ENCODE results near the gene CDKL2.
"Not testable (repeated sequence)": the region's sequence is repeated elsewhere in the genome, so short reads cannot be mapped to it uniquely, and the experiment has no call there.

CDKL2 gene

GRCh38 chr4:75557696-75558095 is 72.6 kb downstream of the CDKL2 start:
- no peak overlapping the region for H3K4me3 ChIP-seq
- in situ Hi-C loops (cut with MboI; ENCODE audit: low sequenced_read_pairs): no loop called here
- peaks cover 13% of the 10 kb centered on the region for H3K4me1 ChIP-seq
- no peak for DNase-seq (ENCODE audit: low spot score in 2 of 2)
- H3K36me3 ChIP-seq (replicated peaks): no peaks in the 10 kb centered on the region
- no peaks in the 10 kb centered on the region for H3K27me3 ChIP-seq (ENCODE audit: low read depth)
- no peaks in the 10 kb centered on the region for H3K9me3 ChIP-seq

GRCh38 chr4:75555294-75556164 is 74.8 kb downstream of the CDKL2 start, which contains the start of gene ODAPH:
ODAPH (plus strand) TSS chr4:75556066; CDS start chr4:75556083, 17 bp downstream.
- Histone ChIP-seq H3K36me3 (replicated peaks) (no peaks in the 10 kb centered on the region), H3K27me3 (ENCODE audit: low read depth) (no peaks in the 10 kb centered on the region), H3K4me1 (peaks cover 9% of the 10 kb centered on the region; the same call in 1 of the 2 replicates), H3K9me3 (no peaks in the 10 kb centered on the region), H3K4me3 (no peak within 1 kb of the TSS)
- peak in 1 of 2 experiments; percentile 21 for DNase-seq (ENCODE audit: low spot score in 2 of 2)
- in situ Hi-C loops (cut with MboI; ENCODE audit: low sequenced_read_pairs): no loop called here

DNA sequence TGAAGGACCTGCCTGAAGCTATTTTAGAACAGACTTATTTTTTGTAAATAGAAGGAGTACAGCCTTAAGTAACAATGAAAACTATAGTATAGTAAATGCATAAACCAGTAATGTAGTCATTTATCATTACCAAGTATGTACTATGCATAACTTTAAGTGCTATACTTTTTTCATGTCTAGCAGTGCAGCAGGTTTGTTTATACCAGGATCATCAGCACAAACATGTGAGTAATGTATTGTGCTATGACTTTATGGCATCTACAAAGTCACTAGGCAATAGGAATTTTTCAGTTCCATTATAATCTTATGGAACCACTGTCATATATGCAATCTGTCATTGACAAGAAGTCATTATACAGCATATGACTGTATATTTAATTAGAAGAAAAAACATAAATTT is 77.9 kb downstream of the CDKL2 start:
- in situ Hi-C loops (cut with MboI; ENCODE audit: low sequenced_read_pairs): no loop called here
- H3K27me3 ChIP-seq (ENCODE audit: low read depth): no peaks in the 10 kb centered on the region
- no peaks in the 10 kb centered on the region for H3K9me3 ChIP-seq
- peaks cover 9% of the 10 kb centered on the region; the same call in 1 of the 2 replicates for H3K4me1 ChIP-seq
- H3K4me3 ChIP-seq: no peak overlapping the region
- no peaks in the 10 kb centered on the region for H3K36me3 ChIP-seq (replicated peaks)
- DNase-seq (ENCODE audit: low spot score in 2 of 2): no peak

GRCh38 chr4:75549019-75549418 is 81.3 kb downstream of the CDKL2 start:
- Histone ChIP-seq H3K27me3 (ENCODE audit: low read depth) (no peaks in the 10 kb centered on the region), H3K4me3 (no peak overlapping the region), H3K4me1 (no peaks in the 10 kb centered on the region), H3K36me3 (replicated peaks) (no peaks in the 10 kb centered on the region), H3K9me3 (no peaks in the 10 kb centered on the region)
- in situ Hi-C loops (cut with MboI; ENCODE audit: low sequenced_read_pairs): no loop called here
- no peak for DNase-seq (ENCODE audit: low spot score in 2 of 2)

GRCh38 chr4:75547647-75548387 is 82.5 kb downstream of the CDKL2 start:
- no peaks in the 10 kb centered on the region for H3K27me3 ChIP-seq (ENCODE audit: low read depth)
- DNase-seq (ENCODE audit: low spot score in 2 of 2): peak in 1 of 2 experiments; percentile 46

GRCh38 chr4:75545526-75545925 is 84.8 kb downstream of the CDKL2 start:
- Histone ChIP-seq H3K4me3 (no peak overlapping the region), H3K4me1 (no peaks in the 10 kb centered on the region), H3K36me3 (replicated peaks) (no peaks in the 10 kb centered on the region), H3K9me3 (no peaks in the 10 kb centered on the region), H3K27me3 (ENCODE audit: low read depth) (no peaks in the 10 kb centered on the region)
- no peak for DNase-seq (ENCODE audit: low spot score in 2 of 2)
- in situ Hi-C loops (cut with MboI; ENCODE audit: low sequenced_read_pairs): no loop called here

More at GRCh38 chr4:75547647-75548387, 82.5 kb downstream of the CDKL2 start:
- H3K36me3 ChIP-seq (replicated peaks): no peaks in the 10 kb centered on the region
- in situ Hi-C loops (cut with MboI; ENCODE audit: low sequenced_read_pairs): no loop called here
- no peaks in the 10 kb centered on the region for H3K9me3 ChIP-seq
- no peak overlapping the region for H3K4me3 ChIP-seq
- H3K4me1 ChIP-seq: no peaks in the 10 kb centered on the region

DNA sequence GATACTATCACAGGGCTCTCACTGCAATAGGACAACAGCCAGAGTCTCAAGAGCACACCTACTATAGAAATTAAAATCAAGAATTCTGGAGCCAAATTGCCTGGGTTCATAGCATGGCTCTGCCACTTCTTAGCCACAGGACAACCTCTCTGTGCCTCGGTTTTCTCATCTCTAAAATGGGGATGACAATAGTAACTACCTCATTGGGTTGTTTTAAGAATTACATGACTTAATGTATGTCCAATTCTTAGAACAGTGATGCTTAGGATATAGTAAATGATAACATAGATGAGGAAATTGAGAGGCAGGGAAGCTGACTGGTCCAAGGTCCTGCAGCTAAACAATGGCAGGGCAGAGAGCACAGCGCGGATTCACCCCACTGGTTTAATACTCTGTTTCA is 85.5 kb downstream of the CDKL2 start:
- no peak for DNase-seq (ENCODE audit: low spot score in 2 of 2)
- Histone ChIP-seq H3K4me3 (no peak overlapping the region), H3K9me3 (no peaks in the 10 kb centered on the region), H3K4me1 (no peaks in the 10 kb centered on the region), H3K27me3 (ENCODE audit: low read depth) (no peaks in the 10 kb centered on the region), H3K36me3 (replicated peaks) (no peaks in the 10 kb centered on the region)
- in situ Hi-C loops (cut with MboI; ENCODE audit: low sequenced_read_pairs): no loop called here

DNA sequence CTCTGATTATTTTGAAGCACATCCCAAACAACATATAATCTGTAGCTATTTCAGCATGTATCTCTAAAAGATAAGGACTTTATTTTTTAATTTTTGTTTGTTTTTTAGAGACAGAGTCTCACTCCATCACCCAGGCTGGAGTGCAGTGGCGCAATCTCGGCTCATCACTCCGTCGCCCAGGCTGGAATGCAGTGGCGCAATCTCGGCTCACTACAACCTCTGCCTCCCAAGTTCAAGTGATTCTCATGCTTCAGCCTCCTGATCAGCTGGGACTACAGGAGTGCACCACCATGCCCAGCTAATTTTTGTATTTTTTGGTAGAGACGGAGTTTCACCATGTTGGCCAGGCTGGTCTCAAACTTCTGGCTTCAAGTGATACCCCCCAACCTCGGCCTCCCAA is 86.1 kb downstream of the CDKL2 start:
- H3K9me3 ChIP-seq; H3K36me3 ChIP-seq (replicated peaks); H3K27me3 ChIP-seq (ENCODE audit: low read depth); H3K4me1 ChIP-seq; DNase-seq (ENCODE audit: low spot score in 2 of 2); H3K4me3 ChIP-seq; in situ Hi-C loops (cut with MboI; ENCODE audit: low sequenced_read_pairs): not testable (repeated sequence)

GRCh38 chr4:75542824-75543223 is 87.5 kb downstream of the CDKL2 start:
- Histone ChIP-seq H3K9me3 (no peaks in the 10 kb centered on the region), H3K27me3 (ENCODE audit: low read depth) (no peaks in the 10 kb centered on the region), H3K36me3 (replicated peaks) (no peaks in the 10 kb centered on the region), H3K4me1 (no peaks in the 10 kb centered on the region), H3K4me3 (no peak overlapping the region)
- no peak for DNase-seq (ENCODE audit: low spot score in 2 of 2)
- in situ Hi-C loops (cut with MboI; ENCODE audit: low sequenced_read_pairs): no loop called here

DNA sequence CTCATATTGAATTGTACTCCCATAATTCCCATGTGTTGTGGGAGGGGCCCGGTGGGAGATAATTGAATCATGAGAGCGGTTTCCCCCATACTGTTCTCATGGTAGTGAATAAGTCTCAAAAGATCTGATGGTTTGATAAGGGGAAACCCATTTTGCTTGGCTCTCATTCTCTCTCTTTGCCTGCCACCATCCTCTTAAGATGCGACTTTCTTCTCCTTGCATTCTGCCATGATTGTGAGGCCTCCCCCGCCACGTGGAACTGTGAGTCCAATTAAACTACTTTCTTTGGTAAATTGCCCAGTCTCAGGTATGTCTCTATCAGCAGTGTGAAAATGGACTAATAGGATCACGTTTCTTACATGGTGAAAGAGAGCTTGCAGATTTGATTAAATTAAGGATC is 93.0 kb downstream of the CDKL2 start:
- H3K4me1 ChIP-seq; in situ Hi-C loops (cut with MboI; ENCODE audit: low sequenced_read_pairs); H3K9me3 ChIP-seq; DNase-seq (ENCODE audit: low spot score in 2 of 2); H3K27me3 ChIP-seq (ENCODE audit: low read depth); H3K4me3 ChIP-seq; H3K36me3 ChIP-seq (replicated peaks): not testable (repeated sequence)

DNA sequence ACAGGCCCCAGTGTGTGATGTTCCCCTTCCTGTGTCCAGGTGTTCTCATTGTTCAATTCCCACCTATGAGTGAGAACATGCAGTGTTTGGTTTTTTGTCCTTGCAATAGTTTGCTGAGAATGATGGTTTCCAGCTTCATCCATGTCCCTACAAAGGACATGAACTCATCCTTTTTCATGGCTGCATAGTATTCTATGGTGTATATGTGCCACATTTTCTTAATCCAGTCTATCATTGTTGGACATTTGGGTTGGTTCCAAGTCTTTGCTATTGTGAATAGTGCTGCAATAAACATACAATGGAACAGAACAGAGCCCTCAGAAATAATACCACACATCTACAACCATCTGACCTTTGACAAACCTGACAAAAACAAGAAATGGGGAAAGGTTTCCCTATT is 96.4 kb downstream of the CDKL2 start:
- H3K4me3 ChIP-seq; H3K27me3 ChIP-seq (ENCODE audit: low read depth); DNase-seq (ENCODE audit: low spot score in 2 of 2); in situ Hi-C loops (cut with MboI; ENCODE audit: low sequenced_read_pairs): not testable (repeated sequence)
- peaks cover 23% of the 10 kb centered on the region for H3K36me3 ChIP-seq (replicated peaks)
- peaks cover 29% of the 10 kb centered on the region for H3K4me1 ChIP-seq
- peaks cover 17% of the 10 kb centered on the region for H3K9me3 ChIP-seq

- DNase-seq (ENCODE audit: low spot score in 2 of 2); H3K27me3 ChIP-seq (ENCODE audit: low read depth); H3K4me3 ChIP-seq; in situ Hi-C loops (cut with MboI; ENCODE audit: low sequenced_read_pairs): not testable (repeated sequence)
- H3K36me3 ChIP-seq (replicated peaks): peaks cover 23% of the 10 kb centered on the region
- H3K4me1 ChIP-seq: peaks cover 33% of the 10 kb centered on the region
- H3K9me3 ChIP-seq: peaks cover 17% of the 10 kb centered on the region
These were observed 96.9 kb downstream of the CDKL2 start for GRCh38 chr4:75533339-75533887.

DNA sequence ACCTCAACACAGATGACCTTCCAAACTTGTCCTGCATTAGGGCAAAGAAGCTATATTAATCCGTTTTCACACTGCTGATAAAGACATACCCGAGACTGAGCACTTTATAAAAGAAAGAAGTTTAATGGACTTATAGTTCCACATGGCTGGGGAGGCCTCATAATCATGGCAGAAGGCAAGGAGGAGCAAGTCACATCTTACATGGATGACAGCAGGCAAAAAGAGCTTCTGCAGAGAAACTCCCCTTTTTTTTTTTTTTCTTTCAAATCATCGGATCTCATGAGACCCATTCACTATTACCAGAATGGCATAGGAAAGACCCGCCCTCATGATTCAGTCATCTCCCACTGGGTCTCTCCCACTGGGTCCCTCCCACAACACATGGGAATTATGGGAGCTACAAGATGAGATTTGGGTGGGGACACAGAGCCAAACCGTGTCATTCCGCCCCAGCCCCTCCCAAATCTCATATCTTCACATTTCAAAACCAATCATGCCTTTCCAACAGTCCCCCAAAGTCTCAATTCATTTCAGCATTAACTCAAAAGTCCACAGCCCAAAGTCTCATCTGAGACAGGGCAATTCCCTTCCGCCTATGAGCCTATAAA is 98.7 kb downstream of the CDKL2 start:
- in situ Hi-C loops (cut with MboI; ENCODE audit: low sequenced_read_pairs); H3K4me3 ChIP-seq; DNase-seq (ENCODE audit: low spot score in 2 of 2); H3K27me3 ChIP-seq (ENCODE audit: low read depth): not testable (repeated sequence)
- Histone ChIP-seq H3K9me3 (peaks cover 17% of the 10 kb centered on the region), H3K36me3 (replicated peaks) (peaks cover 29% of the 10 kb centered on the region), H3K4me1 (peaks cover 50% of the 10 kb centered on the region)
